Endometrium (tissue), 2 donors: ENCODE measurements around the gene ANAPC10.
A peak's percentile ranks its signal among the peaks of the same experiment; 100 is the strongest.
"Not testable (repeated sequence)": the region's sequence is repeated elsewhere in the genome, so short reads cannot be mapped to it uniquely, and the experiment has no call there.

Source experiments
- FAIRE-seq: peaks from 2 replicates; lab custom pipeline; 2012; peaks lifted over from hg19 to GRCh38; lab: Jason Lieb, UNC
- donor health status: control.
- donor health status: control.

Gene ANAPC10

GRCh38 chr4:145097821-145098674 is at the start of gene ANAPC10, which contains the start of gene ABCE1:
Gene ANAPC10 (minus strand): TSS chr4:145098196. CDS start chr4:145096099, 2,097 bp downstream.
Gene ABCE1 (plus strand): TSS chr4:145098311. CDS start chr4:145104413, 6,102 bp downstream.
- FAIRE-seq = peak; percentile 95

DNA sequence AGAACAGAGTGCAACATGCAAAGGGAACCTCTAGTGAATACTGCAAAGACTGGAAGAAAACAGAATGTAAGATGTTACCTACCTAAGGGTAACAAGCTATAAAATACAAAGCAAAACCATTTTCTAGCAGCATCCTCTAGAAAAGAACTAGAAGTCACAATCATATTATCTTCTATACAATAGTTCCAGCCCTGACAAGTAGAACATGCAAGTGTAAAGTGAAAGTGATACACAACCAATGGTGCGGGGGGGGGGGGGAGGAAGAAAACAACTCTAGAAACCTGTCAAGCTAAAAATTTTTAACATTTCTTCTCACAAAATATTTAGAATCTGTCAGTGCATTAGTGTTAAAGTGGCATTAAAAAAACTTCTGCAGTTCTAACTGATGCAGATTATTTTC is 38.2 kb upstream of the ANAPC10 start:
- not testable (repeated sequence) for FAIRE-seq

GRCh38 chr4:145132511-145133098 is 34.6 kb upstream of the ANAPC10 start:
- no peak for FAIRE-seq

- no peak for FAIRE-seq
Measured at GRCh38 chr4:145131848-145132247, 33.9 kb upstream of the ANAPC10 start.

DNA sequence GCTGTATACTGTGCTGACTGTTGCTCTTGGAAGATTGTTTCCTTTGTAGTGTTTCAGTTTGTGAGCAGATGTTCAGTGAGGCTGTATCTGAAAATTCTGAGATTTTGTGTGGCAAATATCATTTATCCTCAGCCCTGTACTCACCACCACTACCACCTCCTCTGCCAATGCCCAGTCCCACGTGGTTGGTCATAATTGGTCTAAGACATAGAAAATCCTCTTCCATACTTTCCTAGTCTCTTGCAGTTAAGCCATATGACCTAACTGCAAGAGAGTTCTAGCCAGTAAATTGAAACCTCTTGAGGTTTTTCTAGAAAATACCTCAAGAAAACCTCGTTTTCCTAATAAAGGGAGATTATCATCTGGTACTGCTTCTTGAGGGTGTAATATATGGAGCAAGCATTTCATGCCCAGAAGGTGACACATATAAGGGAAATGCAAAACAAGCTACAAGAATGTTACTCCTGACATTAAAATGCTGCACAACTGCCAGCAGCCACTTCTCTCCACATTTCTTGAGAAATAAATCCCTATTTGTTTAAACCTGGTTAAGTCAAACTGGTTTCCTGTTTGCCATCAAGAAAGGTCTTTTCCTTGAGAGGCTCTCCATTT is 32.9 kb upstream of the ANAPC10 start:
- no peak for FAIRE-seq

DNA sequence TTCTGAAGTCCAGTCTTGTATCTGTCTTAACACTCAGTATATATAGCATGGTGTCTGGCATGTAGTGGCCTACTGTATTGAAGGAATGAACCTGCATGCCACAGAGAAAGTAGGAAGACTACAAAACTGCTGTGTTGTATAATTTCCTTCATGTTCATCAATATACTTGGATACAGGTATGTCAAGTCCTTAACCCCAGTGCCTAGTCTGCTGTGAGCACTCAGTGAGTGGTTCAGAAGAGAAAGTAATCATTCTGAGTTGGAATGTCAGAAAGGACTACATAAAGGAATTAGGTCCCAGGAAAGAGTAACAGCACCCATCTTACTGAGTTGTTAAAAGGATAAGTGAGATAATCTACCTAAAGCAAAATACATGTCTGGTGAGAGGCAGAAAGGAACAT is 32.1 kb upstream of the ANAPC10 start:
- no peak for FAIRE-seq

DNA sequence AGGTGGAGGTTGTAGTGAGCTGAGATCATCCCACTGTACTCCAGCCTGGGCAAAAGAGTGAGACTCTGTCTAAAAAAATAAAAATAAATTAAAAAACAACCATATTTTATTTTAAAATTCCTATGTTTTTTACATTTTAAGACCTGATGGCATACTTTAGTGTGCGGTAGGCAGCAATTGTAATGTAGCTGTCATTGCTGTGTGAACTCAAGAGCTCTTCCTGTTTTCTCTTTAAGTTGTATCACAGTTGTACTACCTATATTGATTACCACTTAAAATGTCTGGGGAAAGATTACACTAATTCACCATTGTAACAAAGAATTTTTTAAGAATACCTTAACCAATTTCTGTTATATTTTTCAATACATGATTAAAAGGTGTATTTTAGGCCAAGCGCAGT is 27.4 kb upstream of the ANAPC10 start:
- no peak for FAIRE-seq

GRCh38 chr4:145108128-145108527 is 10.1 kb upstream of the ANAPC10 start:
- no peak for FAIRE-seq

GRCh38 chr4:145107126-145107525 is 9.1 kb upstream of the ANAPC10 start:
- no peak for FAIRE-seq

DNA sequence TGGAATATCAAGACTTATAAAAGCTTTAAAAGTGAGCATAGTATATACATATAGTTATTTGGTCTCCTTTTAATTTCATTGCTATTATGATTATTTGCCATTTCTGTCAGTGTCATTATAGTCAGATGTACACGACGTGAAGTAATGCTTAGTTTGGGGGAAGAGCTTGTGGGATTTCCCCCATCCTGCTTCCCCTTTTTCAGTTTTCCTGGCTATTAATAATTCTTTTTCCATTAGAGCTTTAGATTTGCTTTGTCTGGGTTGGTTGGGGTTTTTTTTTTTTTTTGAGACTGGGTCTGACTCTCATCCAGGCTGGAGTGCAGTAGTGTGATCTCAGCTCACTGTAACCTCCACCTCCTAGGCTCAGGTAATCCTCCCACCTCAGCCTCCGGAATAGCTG is 5.5 kb upstream of the ANAPC10 start:
- FAIRE-seq = no peak

DNA sequence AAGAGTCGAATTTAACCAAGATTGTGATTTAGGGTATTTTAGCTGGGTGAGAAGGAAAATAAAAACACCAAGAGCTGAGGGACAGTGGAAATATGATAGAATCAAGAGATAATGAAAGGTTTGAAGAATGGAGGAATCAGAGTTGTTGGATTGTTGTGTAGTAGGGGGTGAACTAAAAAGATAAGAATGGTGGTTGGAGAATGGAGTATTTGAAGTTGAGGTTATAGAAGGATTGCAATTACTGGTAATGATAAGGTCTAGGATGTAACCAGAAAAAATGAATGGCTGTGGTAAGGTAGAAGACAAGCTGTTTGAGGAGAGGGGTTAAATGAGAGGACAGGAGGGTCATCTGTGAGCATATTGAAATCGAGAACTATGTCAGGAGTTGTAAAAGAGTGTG is 4.6 kb upstream of the ANAPC10 start:
- no peak for FAIRE-seq

DNA sequence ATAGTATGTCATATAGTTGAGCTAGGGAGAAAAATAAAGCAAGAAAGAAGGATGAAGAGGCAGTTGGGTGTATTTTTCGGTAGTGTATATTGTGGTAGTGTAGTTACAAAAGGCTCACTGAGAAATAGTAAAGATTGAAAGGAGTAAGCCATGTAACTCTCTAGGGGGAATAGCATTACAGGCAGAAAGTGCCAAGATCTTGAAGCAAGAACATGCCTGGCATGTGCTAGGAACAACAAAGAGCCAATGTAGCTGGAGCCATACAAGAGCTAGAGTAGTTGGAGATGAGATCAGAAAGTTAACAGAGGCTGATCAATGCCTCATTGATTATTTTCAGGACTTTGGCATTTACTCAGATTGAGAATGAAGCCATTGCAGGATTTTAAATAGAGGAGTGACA is 3.1 kb upstream of the ANAPC10 start:
- no peak for FAIRE-seq

- no peak for FAIRE-seq
Measured at GRCh38 chr4:145099653-145100052, 1.7 kb upstream of the ANAPC10 start.

DNA sequence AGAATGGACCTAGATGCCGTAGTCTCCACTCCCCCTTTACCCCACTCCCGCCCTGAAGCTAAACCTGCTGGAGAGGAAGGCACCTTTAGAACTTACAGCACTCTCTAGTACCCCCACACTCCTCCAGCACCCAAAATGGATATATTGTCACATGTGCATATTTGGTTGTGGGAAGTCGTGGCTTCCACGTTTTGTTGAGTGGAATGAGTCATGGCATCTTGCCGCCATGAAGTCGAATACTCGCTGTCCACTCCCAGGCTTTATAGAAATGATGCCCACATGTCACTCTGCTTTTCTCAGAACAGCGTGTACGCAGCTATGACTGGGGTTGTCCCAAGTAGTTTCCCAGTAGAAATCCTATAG is 660 bp upstream of the ANAPC10 start:
- no peak for FAIRE-seq

GRCh38 chr4:145097331-145097820 is 620 bp downstream of the ANAPC10 start:
- no peak for FAIRE-seq

DNA sequence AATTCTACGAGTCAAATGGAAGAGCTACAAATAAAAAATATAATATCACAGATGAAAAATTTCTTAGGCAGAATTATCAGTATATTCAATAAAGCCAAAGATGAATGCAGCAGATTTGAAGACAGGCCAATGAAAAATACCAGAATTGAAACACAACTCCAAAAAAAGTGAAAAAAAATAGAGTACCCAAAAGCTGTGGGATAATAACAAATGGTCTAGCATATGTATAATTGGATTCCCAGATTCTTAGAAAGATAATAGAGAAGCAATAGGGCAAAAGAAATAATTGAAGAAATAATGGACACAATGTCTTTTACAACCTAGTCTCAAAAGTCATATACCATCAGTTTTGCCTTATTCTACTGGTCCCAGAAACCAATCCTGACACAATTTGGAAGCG is 4.4 kb downstream of the ANAPC10 start:
- no peak for FAIRE-seq

DNA sequence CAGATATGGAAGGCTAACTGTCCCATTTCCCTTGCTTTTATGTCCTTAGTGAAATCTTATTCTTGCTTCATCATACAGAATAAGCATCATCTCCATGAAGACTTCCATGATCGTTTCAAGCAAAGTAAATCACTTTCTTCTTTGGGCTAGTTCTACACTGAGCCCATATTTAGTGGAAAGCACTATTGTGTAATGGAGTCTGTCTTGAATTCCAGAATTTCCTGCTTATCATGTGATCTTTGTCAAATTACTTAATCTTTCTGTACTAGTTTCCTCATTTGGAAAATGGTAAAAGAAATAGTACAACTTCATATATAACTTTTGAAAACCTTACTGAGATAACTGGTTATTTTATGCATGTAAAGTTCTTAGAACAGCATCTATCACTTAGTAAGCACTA is 7.6 kb downstream of the ANAPC10 start:
- FAIRE-seq = no peak

DNA sequence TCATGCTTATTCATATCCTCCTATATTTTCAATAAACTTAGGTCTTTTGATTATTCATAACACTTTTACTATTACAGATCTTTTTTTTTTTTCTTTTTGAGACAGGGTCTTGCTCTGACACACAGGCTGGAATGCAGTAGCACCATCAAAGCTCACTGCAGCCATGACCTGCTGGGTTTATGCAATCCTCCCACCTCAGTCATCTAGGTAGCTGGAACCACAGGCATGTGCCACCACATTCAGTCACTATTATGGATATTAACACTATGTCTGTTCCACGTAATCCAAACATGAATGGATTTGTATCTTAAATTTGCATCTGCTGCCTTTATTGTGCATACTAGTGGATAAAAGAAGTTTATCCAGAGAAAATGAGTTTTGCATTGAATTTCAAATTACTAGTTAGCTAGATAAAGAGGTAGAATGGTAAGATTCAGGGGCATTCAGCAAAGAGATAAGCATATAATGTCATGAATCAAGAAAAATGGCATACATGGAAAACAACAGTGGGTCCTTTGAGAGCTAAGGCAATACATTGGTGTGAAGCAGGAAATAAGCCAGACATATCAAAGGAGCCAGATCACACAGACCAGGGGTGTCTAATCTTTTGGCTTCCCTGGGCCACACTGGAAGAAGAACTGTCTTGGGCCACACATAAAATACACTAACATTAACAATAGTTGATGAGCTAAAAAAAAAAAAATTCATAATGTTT is 13.9 kb downstream of the ANAPC10 start:
- FAIRE-seq = no peak

- FAIRE-seq = no peak
Measured at GRCh38 chr4:145081756-145082155, 16.2 kb downstream of the ANAPC10 start.

DNA sequence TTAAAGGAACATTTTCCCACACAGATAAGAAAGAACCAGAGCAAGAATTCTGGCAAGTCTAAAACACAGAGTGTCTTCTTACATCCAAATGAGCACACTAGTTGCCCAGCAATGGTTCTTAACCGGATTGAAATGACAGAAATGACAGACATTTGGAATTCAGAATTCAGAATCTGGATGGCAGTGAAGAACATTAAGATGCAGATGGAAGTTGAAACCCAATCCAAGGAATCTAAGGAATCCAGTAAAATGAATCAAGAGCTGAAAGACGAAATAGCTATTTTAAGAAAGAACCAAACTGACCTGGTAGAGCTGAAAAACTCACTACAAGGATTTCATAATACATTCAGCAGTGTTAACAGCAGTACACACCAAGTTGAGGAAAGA is 21.5 kb downstream of the ANAPC10 start:
- FAIRE-seq = no peak

- FAIRE-seq = no peak
Measured at GRCh38 chr4:145075742-145076468, 22.1 kb downstream of the ANAPC10 start.

DNA sequence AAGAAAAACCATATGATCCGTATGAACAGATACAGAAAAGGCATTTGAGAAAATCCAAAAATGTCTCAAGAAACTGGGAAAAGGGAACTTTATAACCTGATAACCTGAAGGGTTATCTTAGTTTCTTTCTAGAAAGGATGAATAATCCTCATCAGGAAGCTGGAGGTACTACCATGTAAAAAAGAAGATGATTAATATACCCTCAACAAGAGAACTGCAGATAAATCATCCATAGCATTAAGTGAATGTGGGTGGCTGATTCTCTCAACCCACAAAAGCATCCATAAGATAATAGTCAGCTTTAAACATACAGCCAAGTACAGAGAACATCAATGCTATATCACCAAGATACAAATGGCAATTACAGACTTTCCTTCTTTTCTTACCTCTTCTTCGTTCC is 26.4 kb downstream of the ANAPC10 start:
- no peak for FAIRE-seq
